Stimulated activated memory B cell treated with anti-CD40 and anti-IgM and Interleukin-4, amounts not matched to agents 10 μg/mL and 1 μg/mL and 100 μg/mL, for 72 hours (primary cell): ENCODE results near the gene DDX1.

Experiments
- ATAC-seq: fragments of 150-1000 bp; cut with Tn5 transposase; 2 replicates; pipeline ENCODE4 v1.10.0; 2021
- H3K27ac Mint-ChIP-seq: one replicate; pipeline ENCODE4 v1.8.0; 2022; ENCODE audit warnings: mild to moderate bottlenecking, mixed read lengths
- H3K27me3 Mint-ChIP-seq: one replicate; pipeline ENCODE4 v1.8.0; 2022; ENCODE audit warnings: mixed read lengths
- H3K36me3 Mint-ChIP-seq: one replicate; pipeline ENCODE4 v1.8.0; 2022; ENCODE audit warnings: mixed read lengths
- H3K4me1 Mint-ChIP-seq: one replicate; pipeline ENCODE4 v1.8.0; 2022; ENCODE audit warnings: mixed read lengths
- H3K4me3 Mint-ChIP-seq: one replicate; pipeline ENCODE4 v1.8.0; 2022; ENCODE audit warnings: mild to moderate bottlenecking, moderate library complexity, mixed read lengths
- H3K9me3 Mint-ChIP-seq: one replicate; pipeline ENCODE4 v1.8.0; 2022; ENCODE audit warnings: mixed read lengths

The DDX1 gene

GRCh38 chr2:15559379-15560139 lies 32.1 kb upstream of the DDX1 start:
- Mint-ChIP-seq H3K27ac (peak overlapping the region; percentile 87), H3K36me3 (peaks cover 11% of the 10 kb centered on the region), H3K4me1 (peaks cover 26% of the 10 kb centered on the region), H3K27me3 (peaks cover 3% of the 10 kb centered on the region), H3K4me3 (peak overlapping the region; percentile 15), H3K9me3 (no peaks in the 10 kb centered on the region)
- ATAC-seq = no peak

GRCh38 chr2:15560140-15560987 lies 31.3 kb upstream of the DDX1 start:
- Mint-ChIP-seq H3K4me3 (peak overlapping the region; percentile 99), H3K27me3 (peaks cover 8% of the 10 kb centered on the region), H3K36me3 (peaks cover 5% of the 10 kb centered on the region), H3K4me1 (peaks cover 26% of the 10 kb centered on the region), H3K9me3 (no peaks in the 10 kb centered on the region), H3K27ac (peak overlapping the region; percentile 87)
- ATAC-seq = peak; percentile 60

- Mint-ChIP-seq H3K27ac (peak within 1 kb of the TSS; percentile 87), H3K36me3 (peaks cover under 1% of the 10 kb centered on the region), H3K9me3 (no peaks in the 10 kb centered on the region), H3K27me3 (peaks cover 8% of the 10 kb centered on the region), H3K4me1 (peaks cover 26% of the 10 kb centered on the region), H3K4me3 (peak within 1 kb of the TSS; percentile 99)
- peak; percentile 92 for ATAC-seq
These were observed 30.6 kb upstream of the DDX1 start, which contains the start of gene NBAS for GRCh38 chr2:15560988-15561573. NBAS (minus strand) TSS chr2:15561334; CDS start chr2:15561304, 30 bp downstream.

GRCh38 chr2:15561574-15562344 lies 29.9 kb upstream of the DDX1 start:
- peak; percentile 46 for ATAC-seq
- peaks cover 8% of the 10 kb centered on the region for H3K27me3 Mint-ChIP-seq
- peaks cover 26% of the 10 kb centered on the region for H3K4me1 Mint-ChIP-seq
- peak overlapping the region; percentile 99 for H3K4me3 Mint-ChIP-seq
- H3K36me3 Mint-ChIP-seq = no peaks in the 10 kb centered on the region
- no peaks in the 10 kb centered on the region for H3K9me3 Mint-ChIP-seq
- peak overlapping the region; percentile 87 for H3K27ac Mint-ChIP-seq

GRCh38 chr2:15562354-15563031 lies 29.2 kb upstream of the DDX1 start:
- Mint-ChIP-seq H3K9me3 (no peaks in the 10 kb centered on the region), H3K27me3 (peaks cover 8% of the 10 kb centered on the region), H3K27ac (peak overlapping the region; percentile 87), H3K4me1 (peaks cover 26% of the 10 kb centered on the region), H3K36me3 (no peaks in the 10 kb centered on the region), H3K4me3 (no peak overlapping the region)
- ATAC-seq = no peak

- Mint-ChIP-seq H3K36me3 (no peaks in the 10 kb centered on the region), H3K27me3 (peaks cover 8% of the 10 kb centered on the region), H3K4me1 (peaks cover 21% of the 10 kb centered on the region), H3K4me3 (no peak overlapping the region), H3K27ac (no peak overlapping the region), H3K9me3 (no peaks in the 10 kb centered on the region)
- no peak for ATAC-seq
These were observed 28.2 kb upstream of the DDX1 start for GRCh38 chr2:15563227-15564100.

- no peak overlapping the region for H3K27ac Mint-ChIP-seq
- H3K9me3 Mint-ChIP-seq = no peaks in the 10 kb centered on the region
- no peaks in the 10 kb centered on the region for H3K36me3 Mint-ChIP-seq
- ATAC-seq = no peak
- H3K4me1 Mint-ChIP-seq = peaks cover 11% of the 10 kb centered on the region
- no peak overlapping the region for H3K4me3 Mint-ChIP-seq
- H3K27me3 Mint-ChIP-seq = peaks cover 8% of the 10 kb centered on the region
These were observed 26.3 kb upstream of the DDX1 start for GRCh38 chr2:15565392-15565791.

GRCh38 chr2:15565994-15566671 lies 25.5 kb upstream of the DDX1 start:
- H3K36me3 Mint-ChIP-seq = no peaks in the 10 kb centered on the region
- no peak for ATAC-seq
- H3K4me3 Mint-ChIP-seq = no peak overlapping the region
- peaks cover 8% of the 10 kb centered on the region for H3K27me3 Mint-ChIP-seq
- no peak overlapping the region for H3K27ac Mint-ChIP-seq
- no peaks in the 10 kb centered on the region for H3K9me3 Mint-ChIP-seq
- H3K4me1 Mint-ChIP-seq = peaks cover 9% of the 10 kb centered on the region

- ATAC-seq = no peak
- H3K4me1 Mint-ChIP-seq = peaks cover 2% of the 10 kb centered on the region
- H3K9me3 Mint-ChIP-seq = no peaks in the 10 kb centered on the region
- no peaks in the 10 kb centered on the region for H3K36me3 Mint-ChIP-seq
- H3K27ac Mint-ChIP-seq = no peak overlapping the region
- H3K27me3 Mint-ChIP-seq = peaks cover 8% of the 10 kb centered on the region
- no peak overlapping the region for H3K4me3 Mint-ChIP-seq
These were observed 24.8 kb upstream of the DDX1 start for GRCh38 chr2:15566912-15567311.

GRCh38 chr2:15568874-15569273 lies 22.8 kb upstream of the DDX1 start:
- ATAC-seq = no peak
- no peak overlapping the region for H3K4me3 Mint-ChIP-seq
- no peaks in the 10 kb centered on the region for H3K9me3 Mint-ChIP-seq
- no peak overlapping the region for H3K27ac Mint-ChIP-seq
- peaks cover 8% of the 10 kb centered on the region for H3K27me3 Mint-ChIP-seq
- no peaks in the 10 kb centered on the region for H3K36me3 Mint-ChIP-seq
- no peaks in the 10 kb centered on the region for H3K4me1 Mint-ChIP-seq

GRCh38 chr2:15570104-15570503 lies 21.6 kb upstream of the DDX1 start:
- H3K27ac Mint-ChIP-seq = no peak overlapping the region
- no peaks in the 10 kb centered on the region for H3K4me1 Mint-ChIP-seq
- H3K36me3 Mint-ChIP-seq = no peaks in the 10 kb centered on the region
- no peak overlapping the region for H3K4me3 Mint-ChIP-seq
- no peak for ATAC-seq
- H3K9me3 Mint-ChIP-seq = no peaks in the 10 kb centered on the region
- H3K27me3 Mint-ChIP-seq = no peaks in the 10 kb centered on the region

- H3K4me3 Mint-ChIP-seq = no peak overlapping the region
- ATAC-seq = no peak
- no peaks in the 10 kb centered on the region for H3K4me1 Mint-ChIP-seq
- H3K27me3 Mint-ChIP-seq = no peaks in the 10 kb centered on the region
- H3K9me3 Mint-ChIP-seq = no peaks in the 10 kb centered on the region
- no peaks in the 10 kb centered on the region for H3K36me3 Mint-ChIP-seq
- no peak overlapping the region for H3K27ac Mint-ChIP-seq
These were observed 19.9 kb upstream of the DDX1 start for GRCh38 chr2:15571729-15572128.

GRCh38 chr2:15577071-15577735 lies 14.5 kb upstream of the DDX1 start:
- Mint-ChIP-seq H3K9me3 (no peaks in the 10 kb centered on the region), H3K27me3 (no peaks in the 10 kb centered on the region), H3K36me3 (no peaks in the 10 kb centered on the region), H3K4me3 (no peak overlapping the region), H3K27ac (no peak overlapping the region), H3K4me1 (peaks cover 3% of the 10 kb centered on the region)
- ATAC-seq = peak; percentile 91
